ENCODE measurements around the gene RAPGEF2. TPM values are rescaled to one million over a fixed set of nuclear protein-coding genes. Genes with fewer than 3 reads are reported as not detected.

RAPGEF2 gene
- total and polyA plus RNA-seq, 8 donors, result 3.3 to 78.1 (median 37.2) TPM

DNA sequence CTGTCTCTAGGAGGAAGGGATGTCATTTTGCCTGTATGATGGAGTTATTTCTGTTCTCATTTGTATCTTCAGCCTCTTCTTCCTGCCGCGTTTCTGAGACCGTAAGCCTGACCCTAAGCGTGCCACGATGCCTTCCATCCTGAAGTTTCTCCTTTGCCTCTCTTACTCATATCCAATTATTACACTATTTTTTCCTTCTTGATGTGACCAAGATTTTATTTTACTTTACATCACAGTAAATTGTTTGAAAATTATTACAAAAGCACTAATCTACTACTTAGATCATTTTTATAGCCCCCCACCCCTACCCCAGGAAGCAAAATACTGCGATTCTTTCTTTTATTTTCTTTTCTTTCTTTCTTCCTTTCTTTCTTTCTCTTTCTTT is 95.0 kb downstream of the RAPGEF2 start:
- no peak for DNase-seq
- Histone ChIP-seq H3K27ac (no peak overlapping the region), H3K9me3 (no peaks in the 10 kb centered on the region), H3K36me3 (peaks cover 0 to 7% (median 0%) of the 10 kb centered on the region in 4 donors), H3K4me1 (peaks cover 0 to 33% (median 12%) of the 10 kb centered on the region in 4 donors), H3K27me3 (no peaks in the 10 kb centered on the region), H3K4me3 (no peak overlapping the region)
- WGBS, 5 donors, result 84 to 92% (median 88%) methylated on average over 6 of the region's 6 CpGs
- no peak for TF ChIP-seq EP300 (IDR thresholded peaks at IDR 0.05)
- TF ChIP-seq POLR2A (IDR thresholded peaks at IDR 0.05), result no peak
- no peak for TF ChIP-seq POLR2AphosphoS5 (IDR thresholded peaks at IDR 0.05)
- TF ChIP-seq, protein P1, sequence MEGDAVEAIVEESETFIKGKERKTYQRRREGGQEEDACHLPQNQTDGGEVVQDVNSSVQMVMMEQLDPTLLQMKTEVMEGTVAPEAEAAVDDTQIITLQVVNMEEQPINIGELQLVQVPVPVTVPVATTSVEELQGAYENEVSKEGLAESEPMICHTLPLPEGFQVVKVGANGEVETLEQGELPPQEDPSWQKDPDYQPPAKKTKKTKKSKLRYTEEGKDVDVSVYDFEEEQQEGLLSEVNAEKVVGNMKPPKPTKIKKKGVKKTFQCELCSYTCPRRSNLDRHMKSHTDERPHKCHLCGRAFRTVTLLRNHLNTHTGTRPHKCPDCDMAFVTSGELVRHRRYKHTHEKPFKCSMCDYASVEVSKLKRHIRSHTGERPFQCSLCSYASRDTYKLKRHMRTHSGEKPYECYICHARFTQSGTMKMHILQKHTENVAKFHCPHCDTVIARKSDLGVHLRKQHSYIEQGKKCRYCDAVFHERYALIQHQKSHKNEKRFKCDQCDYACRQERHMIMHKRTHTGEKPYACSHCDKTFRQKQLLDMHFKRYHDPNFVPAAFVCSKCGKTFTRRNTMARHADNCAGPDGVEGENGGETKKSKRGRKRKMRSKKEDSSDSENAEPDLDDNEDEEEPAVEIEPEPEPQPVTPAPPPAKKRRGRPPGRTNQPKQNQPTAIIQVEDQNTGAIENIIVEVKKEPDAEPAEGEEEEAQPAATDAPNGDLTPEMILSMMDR (IDR thresholded peaks at IDR 0.05), result no peak
- intact Hi-C loops (cut with DNase I; ENCODE audit: low total_unique reads), result no loop called here

GRCh38 chr4:159199826-159200225 is 96.9 kb downstream of the RAPGEF2 start:
- Histone ChIP-seq H3K4me1 (peaks cover 0 to 36% (median 17%) of the 10 kb centered on the region in 4 donors), H3K4me3 (no peak overlapping the region), H3K36me3 (no peaks in the 10 kb centered on the region), H3K27me3 (no peaks in the 10 kb centered on the region), H3K9me3 (no peaks in the 10 kb centered on the region), H3K27ac (no peak overlapping the region)
- DNase-seq, result no peak
- WGBS, 5 donors, result 82 to 94% (median 87%) methylated on average over 1 of the region's 1 CpG
- intact Hi-C loops (cut with DNase I; ENCODE audit: low total_unique reads), result loop anchor here (10.0 kb wide), 2 partner anchors 335 to 475 kb away; partner anchors contain the start of gene PPID
- no peak for TF ChIP-seq EP300 (IDR thresholded peaks at IDR 0.05)
- no peak for TF ChIP-seq POLR2AphosphoS5 (IDR thresholded peaks at IDR 0.05)
- TF ChIP-seq, protein P1 (IDR thresholded peaks at IDR 0.05), result no peak
- TF ChIP-seq POLR2A (IDR thresholded peaks at IDR 0.05), result no peak

GRCh38 chr4:159201168-159201567 is 98.3 kb downstream of the RAPGEF2 start:
- Histone ChIP-seq H3K9me3 (no peaks in the 10 kb centered on the region), H3K4me1 (peaks cover 0 to 39% (median 19%) of the 10 kb centered on the region in 4 donors), H3K4me3 (no peak overlapping the region), H3K27ac (peak overlapping the region in 1 of 5 donors; percentile 33), H3K36me3 (no peaks in the 10 kb centered on the region), H3K27me3 (no peaks in the 10 kb centered on the region)
- intact Hi-C loops (cut with DNase I; ENCODE audit: low total_unique reads), result loop anchor here (10.0 kb wide), 2 partner anchors 336 to 476 kb away; partner anchors contain the start of gene PPID
- WGBS, 5 donors, result 63 to 73% (median 68%) methylated on average over 6 of the region's 6 CpGs
- no peak for DNase-seq
- TF ChIP-seq EP300 (IDR thresholded peaks at IDR 0.05) (no peak), POLR2AphosphoS5 (IDR thresholded peaks at IDR 0.05) (no peak), POLR2A (IDR thresholded peaks at IDR 0.05) (no peak)
- TF ChIP-seq, protein P1 (IDR thresholded peaks at IDR 0.05), result no peak

GRCh38 chr4:159204566-159204965 is 101.7 kb downstream of the RAPGEF2 start:
- H3K27ac ChIP-seq, result peak overlapping the region in 1 of 5 donors; percentile 25
- H3K27me3 ChIP-seq, result no peaks in the 10 kb centered on the region
- H3K9me3 ChIP-seq, result no peaks in the 10 kb centered on the region
- peaks cover 0 to 53% (median 23%) of the 10 kb centered on the region in 4 donors for H3K4me1 ChIP-seq
- intact Hi-C loops (cut with DNase I; ENCODE audit: low total_unique reads), result loop anchor here (10.0 kb wide), 2 partner anchors 340 to 480 kb away; partner anchors contain the start of gene PPID
- H3K4me3 ChIP-seq, result no peak overlapping the region
- no peak for TF ChIP-seq EP300 (IDR thresholded peaks at IDR 0.05)
- 49 to 68% (median 60%) methylated on average over 6 of the region's 6 CpGs for WGBS, 5 donors
- H3K36me3 ChIP-seq, result no peaks in the 10 kb centered on the region
- DNase-seq, result no peak

DNA sequence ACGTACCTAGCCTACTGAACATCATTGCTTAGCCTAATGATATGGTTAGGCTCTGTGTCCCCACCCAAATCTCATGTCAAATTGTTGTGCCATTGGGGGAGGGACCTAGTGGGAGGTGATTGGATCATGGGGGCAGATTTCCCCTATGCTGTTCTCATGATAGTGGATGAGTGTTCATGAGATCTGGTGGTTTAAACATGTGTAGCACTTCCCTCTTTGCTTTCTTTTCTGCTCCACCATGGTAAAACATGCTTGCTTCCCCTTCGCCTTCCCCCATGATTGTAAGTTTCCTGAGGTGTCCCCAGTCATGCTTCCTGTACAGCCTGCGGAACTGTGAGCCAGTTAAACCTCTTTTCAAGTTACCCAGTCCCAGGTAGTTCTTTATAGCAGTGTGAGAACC is 102.6 kb downstream of the RAPGEF2 start:
- H3K4me3 ChIP-seq, result no peak overlapping the region
- TF ChIP-seq POLR2A (IDR thresholded peaks at IDR 0.05), result no peak
- no peak for TF ChIP-seq EP300 (IDR thresholded peaks at IDR 0.05)
- TF ChIP-seq, protein P1 (IDR thresholded peaks at IDR 0.05), result no peak
- no peak for TF ChIP-seq POLR2AphosphoS5 (IDR thresholded peaks at IDR 0.05)
- no peak overlapping the region for H3K27ac ChIP-seq
- 85 to 93% (median 91%) methylated on average over 3 of the region's 3 CpGs for WGBS, 5 donors
- H3K4me1 ChIP-seq, result peaks cover 0 to 53% (median 23%) of the 10 kb centered on the region in 4 donors
- DNase-seq, result no peak
- peaks cover 0 to under 1% (median 0%) of the 10 kb centered on the region in 4 donors for H3K36me3 ChIP-seq
- intact Hi-C loops (cut with DNase I; ENCODE audit: low total_unique reads), result loop anchor here (10.0 kb wide), 2 partner anchors 341 to 481 kb away; partner anchors contain the start of gene PPID
- H3K27me3 ChIP-seq, result no peaks in the 10 kb centered on the region
- H3K9me3 ChIP-seq, result no peaks in the 10 kb centered on the region

Measured in stomach (tissue), 9 donors.